GM18907 (cell line): ENCODE measurements around the gene EI24.

Source experiments
- ATAC-seq: cut with Tn5 transposase; IDR thresholded peaks from one replicate; pipeline ENCODE4 v1.9.1; 2021; ENCODE audit warnings: mild to moderate bottlenecking, moderate library complexity; ENCODE audit not compliant: unreplicated experiment

EI24 gene

DNA sequence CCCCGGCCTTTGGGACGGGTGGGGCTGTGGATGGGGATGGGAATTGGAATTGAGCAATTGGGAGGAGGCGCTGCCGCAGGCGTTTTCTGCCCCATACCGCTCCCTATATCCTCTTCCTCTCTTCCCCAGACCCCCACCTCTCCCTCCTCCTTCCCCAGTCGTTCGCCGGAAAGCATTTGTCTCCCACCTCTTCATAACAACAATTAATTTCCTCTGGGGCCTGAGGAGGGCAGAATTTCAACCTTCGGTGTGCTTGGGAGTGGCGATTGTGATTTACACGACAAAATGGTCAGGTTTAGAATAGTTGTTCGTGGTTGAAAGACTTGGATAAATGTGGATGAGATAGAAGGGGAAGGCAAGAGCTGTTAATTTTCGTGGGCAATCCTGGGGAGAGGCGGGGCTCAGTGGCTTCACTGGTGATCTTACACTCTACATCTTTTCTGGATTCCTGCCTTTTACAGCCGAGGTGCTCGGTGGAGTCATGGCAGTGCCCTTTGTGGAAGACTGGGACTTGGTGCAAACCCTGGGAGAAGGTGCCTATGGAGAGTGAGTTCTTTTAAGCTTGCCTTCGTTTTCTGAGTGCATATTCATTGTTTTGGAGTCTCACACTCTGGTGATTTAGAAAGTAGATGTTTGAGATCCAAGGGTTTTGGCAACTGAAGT lies 57.1 kb downstream of the EI24 start:
- ATAC-seq = peak; percentile 33

DNA sequence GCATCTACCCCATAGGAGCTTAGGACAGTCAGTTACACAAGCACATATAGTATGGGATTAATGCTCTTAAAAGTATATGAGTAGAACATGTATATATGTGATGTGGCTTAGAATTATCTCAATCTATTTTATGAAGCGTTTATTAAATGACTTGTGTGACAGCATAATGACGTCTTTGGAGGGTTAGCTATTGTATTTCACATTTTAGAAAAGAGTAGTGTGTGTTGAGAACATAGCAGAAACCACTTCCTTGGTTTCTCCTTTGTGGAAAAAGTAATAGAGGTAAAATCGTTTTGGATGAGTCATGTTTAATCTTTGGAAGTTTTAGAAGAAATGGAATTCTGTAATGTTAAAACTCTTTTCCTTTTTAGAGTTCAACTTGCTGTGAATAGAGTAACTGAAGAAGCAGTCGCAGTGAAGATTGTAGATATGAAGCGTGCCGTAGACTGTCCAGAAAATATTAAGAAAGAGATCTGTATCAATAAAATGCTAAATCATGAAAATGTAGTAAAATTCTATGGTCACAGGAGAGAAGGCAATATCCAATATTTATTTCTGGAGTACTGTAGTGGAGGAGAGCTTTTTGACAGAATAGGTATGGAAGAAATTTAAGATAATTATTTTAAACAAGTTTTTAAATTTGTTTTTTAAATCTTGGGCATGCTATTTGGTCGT lies 58.1 kb downstream of the EI24 start:
- no peak for ATAC-seq
